ENCODE data around the gene SPECC1.
"Not testable (repeated sequence)": the region's sequence is repeated elsewhere in the genome, so short reads cannot be mapped to it uniquely, and the experiment has no call there.

SPECC1 gene

DNA sequence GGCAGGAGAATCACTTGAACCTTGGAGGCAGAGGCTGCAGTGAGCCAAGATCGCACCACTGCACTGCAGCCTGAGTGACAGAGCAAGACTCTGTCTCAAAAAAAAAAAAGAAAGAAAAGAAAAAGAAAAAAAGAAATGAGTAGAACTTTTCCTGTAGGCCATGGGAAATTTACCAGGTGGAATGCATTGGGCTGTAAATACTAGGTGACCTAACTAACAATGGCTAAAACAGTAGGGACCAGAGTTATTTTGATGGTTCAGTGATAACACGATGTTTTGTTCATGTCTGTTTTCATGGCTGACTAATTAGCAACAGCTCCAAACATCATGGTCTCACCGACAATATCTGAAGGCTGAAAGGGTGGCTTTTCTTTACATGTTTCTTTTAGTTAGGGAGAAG, 318.6 kb downstream of the SPECC1 start:
- DNase-seq = not testable (repeated sequence)

DNA sequence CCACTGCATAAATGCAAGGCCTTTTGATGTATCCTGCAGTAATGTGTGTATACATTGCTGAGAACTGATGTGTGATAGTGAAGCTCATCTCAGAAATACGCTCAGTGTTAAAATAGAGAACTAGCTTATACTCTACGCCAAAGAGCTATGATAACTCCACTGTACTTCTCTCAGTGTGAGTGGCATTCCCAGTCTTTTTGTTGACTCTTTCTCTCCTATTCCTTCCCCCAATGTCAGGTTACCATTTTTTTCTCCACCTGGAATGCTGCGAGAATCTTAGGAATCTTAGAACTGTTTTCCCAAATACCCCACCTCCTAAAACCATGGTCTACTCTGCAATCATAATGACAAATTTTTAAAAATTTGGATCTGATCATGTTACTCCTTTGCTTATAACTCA, 342.2 kb downstream of the SPECC1 start:
- DNase-seq = not testable (repeated sequence)

DNA sequence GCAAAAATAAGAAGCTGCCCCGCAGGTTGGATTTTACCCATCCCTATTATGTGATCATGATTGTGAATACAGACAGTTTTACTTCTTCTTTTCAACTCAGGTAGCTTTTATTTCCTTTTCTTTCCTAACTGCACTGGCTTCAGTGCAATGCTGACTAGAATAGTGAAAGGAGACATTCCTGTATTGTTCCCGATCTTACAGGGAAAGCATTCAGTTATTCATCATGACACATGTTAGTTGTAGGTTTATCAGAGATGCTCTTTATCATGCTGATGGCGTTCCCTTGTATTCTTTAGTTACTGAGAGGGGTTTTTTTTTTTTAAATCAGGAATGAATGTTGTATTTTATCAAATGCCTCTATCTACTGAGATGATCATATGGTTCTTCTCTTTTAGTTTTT, 343.4 kb downstream of the SPECC1 start:
- DNase-seq = not testable (repeated sequence)

DNA sequence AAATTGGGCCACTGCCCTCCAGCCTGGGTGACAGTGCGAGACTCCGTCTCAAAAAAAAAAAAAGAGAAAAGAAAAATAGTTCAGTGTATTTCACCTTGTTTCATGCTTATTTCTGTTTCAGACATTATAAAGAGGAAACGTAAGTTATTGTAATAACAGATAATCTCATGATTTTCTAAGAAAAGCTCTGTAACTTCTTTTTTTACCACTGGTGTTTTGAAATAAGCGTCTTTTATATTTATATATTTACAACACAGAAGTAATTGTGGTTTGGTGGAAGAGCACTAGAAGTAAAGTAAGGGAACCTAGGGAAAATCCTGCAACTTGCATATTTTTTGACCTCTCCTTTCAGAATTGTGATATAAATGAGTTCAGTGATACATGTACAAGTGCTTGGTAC, 354.7 kb downstream of the SPECC1 start:
- DNase-seq = not testable (repeated sequence)

Data from NCI-H1436 (cell line).